AG04450 (cell line): ENCODE results near the gene MOCOS. TPM values are rescaled to one million over a fixed set of nuclear protein-coding genes. Genes with fewer than 3 reads are reported as not detected.
A peak's percentile ranks its signal among the peaks of the same experiment; 100 is the strongest.

ENCODE experiments used
- CTCF ChIA-PET: fragments of 300-600, 350-600 bp; formaldehyde crosslinking; extraction: SDS; loops from one replicate; lab custom pipeline; 2022; ENCODE audit warnings: antibody characterized with exemption, inconsistent platforms; lab: Charles Lee
- POLR2A ChIA-PET: fragments of 350-600 bp; formaldehyde crosslinking; extraction: SDS; loops from one replicate; lab custom pipeline; 2021; ENCODE audit warnings: antibody characterized with exemption, inconsistent platforms; lab: Yijun Ruan, JAX
- DNase-seq: peaks from one replicate; pipeline ENCODE4 v3.0.0-alpha.2; 2011; ENCODE audit warnings: low read depth, low spot score
- H3K27ac ChIP-seq: one replicate; pipeline ENCODE4 v1.5.1; 2012; ENCODE audit warnings: low read depth, low read length, control low read depth
- H3K27me3 ChIP-seq: one replicate; pipeline ENCODE4 v1.6.0; 2012; ENCODE audit warnings: low read length; ENCODE audit not compliant: control insufficient read depth, insufficient read depth
- H3K4me3 ChIP-seq: 2 replicates; pipeline ENCODE4 v1.5.1; 2011; ENCODE audit warnings: mild to moderate bottlenecking, low read depth, low read length, control low read depth
- H3K9me3 ChIP-seq: 2 replicates; pipeline ENCODE4 v1.5.1; 2012; ENCODE audit warnings: low read length; ENCODE audit not compliant: control insufficient read depth, insufficient read depth
- polyA plus RNA-seq: library from polyadenylated mRNA; depleted of rRNA; stranded (reverse); fragments of >200 nt; gene quantifications from 2 replicates; pipeline ENCODE4 v1.2.3, GENCODE V29; 2011
- TF ChIP-seq, protein P1 (sequence below): IDR thresholded peaks from 2 replicates; pipeline ENCODE4 v1.5.1; 2011; ENCODE audit warnings: low read depth, low read length, control low read depth, inconsistent platforms

The MOCOS gene
- polyA plus RNA-seq, 1 experiment: 5.1 TPM

DNA sequence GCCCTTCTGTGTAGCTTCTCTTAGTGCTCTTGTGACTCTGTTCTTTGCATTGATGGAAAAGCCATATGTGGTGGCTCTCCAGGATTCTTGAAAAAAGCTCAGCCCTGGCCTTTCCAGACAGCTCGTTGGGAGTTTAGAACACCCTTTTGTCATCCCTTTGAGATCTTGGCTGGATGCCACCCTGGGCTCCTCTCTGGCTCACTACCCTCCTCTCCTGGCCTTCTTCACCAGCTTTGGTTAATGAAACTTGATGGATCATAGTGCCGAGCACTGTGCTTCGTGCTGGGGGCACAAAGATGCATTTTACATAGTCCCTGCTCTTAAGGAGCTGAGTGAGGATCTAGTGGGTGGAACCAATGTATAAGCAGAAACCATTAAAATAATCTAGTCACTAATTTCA is 94.6 kb downstream of the MOCOS start:
- Histone ChIP-seq H3K27ac (no peak overlapping the region), H3K9me3 (no peaks in the 10 kb centered on the region), H3K27me3 (peaks cover 4% of the 10 kb centered on the region), H3K4me3 (no peak overlapping the region)
- TF ChIP-seq, protein P1, sequence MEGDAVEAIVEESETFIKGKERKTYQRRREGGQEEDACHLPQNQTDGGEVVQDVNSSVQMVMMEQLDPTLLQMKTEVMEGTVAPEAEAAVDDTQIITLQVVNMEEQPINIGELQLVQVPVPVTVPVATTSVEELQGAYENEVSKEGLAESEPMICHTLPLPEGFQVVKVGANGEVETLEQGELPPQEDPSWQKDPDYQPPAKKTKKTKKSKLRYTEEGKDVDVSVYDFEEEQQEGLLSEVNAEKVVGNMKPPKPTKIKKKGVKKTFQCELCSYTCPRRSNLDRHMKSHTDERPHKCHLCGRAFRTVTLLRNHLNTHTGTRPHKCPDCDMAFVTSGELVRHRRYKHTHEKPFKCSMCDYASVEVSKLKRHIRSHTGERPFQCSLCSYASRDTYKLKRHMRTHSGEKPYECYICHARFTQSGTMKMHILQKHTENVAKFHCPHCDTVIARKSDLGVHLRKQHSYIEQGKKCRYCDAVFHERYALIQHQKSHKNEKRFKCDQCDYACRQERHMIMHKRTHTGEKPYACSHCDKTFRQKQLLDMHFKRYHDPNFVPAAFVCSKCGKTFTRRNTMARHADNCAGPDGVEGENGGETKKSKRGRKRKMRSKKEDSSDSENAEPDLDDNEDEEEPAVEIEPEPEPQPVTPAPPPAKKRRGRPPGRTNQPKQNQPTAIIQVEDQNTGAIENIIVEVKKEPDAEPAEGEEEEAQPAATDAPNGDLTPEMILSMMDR: no peak
- DNase-seq: no peak
- CTCF ChIA-PET: interaction anchor here (0.6 to 9.5 kb wide), 6 partner anchors 77 to 475 kb away, joined by 3 to 148 read pairs (median 4); no protein-coding TSS in a partner anchor
- POLR2A ChIA-PET: no interaction called here

DNA sequence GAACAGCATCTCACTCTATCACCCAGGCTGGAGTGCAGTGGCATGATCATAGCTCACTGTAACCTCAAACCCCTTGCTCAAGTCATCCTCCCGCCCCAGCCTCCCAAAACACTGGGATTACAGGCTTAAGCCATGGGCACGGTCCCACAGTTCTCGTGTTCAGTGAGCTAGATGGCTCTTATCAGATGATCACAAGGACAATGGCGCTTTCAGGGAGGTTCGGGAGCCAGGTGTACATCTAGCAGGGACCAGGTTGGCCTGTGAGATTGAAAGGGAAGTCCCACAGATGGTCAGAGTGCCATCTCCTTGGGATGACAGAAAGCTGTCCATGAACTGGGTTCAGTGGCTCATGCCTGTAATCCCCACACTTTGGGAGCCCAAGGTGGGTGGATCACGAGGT is 96.2 kb downstream of the MOCOS start:
- POLR2A ChIA-PET: no interaction called here
- Histone ChIP-seq H3K9me3 (peaks cover 5% of the 10 kb centered on the region), H3K4me3 (no peak overlapping the region), H3K27ac (no peak overlapping the region), H3K27me3 (peaks cover 4% of the 10 kb centered on the region)
- CTCF ChIA-PET: interaction anchor here (1.1 to 9.5 kb wide), 15 partner anchors 11 to 527 kb away, joined by 3 to 148 read pairs (median 6); no protein-coding TSS in a partner anchor
- TF ChIP-seq, protein P1: no peak
- DNase-seq: no peak

DNA sequence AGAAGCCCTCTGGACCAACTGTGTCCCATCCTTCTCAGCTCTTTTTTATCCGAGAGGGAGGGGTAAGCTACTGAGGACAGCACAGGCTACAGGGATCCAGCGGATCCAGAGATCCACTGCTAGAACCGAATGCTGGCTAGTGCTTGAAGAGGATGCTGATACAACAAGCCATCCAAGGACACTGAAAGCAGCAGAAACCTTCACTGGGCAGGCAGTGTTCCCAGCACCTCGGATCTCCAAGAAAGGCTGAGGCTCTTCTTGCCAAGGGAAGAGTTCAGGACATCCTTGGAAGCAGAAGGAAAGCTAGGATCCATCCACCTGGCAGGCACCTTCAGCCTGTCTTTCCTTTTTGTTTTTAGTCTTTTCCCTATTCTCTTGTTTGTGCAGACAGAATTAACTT is 97.0 kb downstream of the MOCOS start:
- no peak for DNase-seq
- H3K27me3 ChIP-seq: no peaks in the 10 kb centered on the region
- H3K9me3 ChIP-seq: peaks cover 5% of the 10 kb centered on the region
- ChIA-PET POLR2A (no interaction called here), CTCF (interaction anchor here (0.5 to 9.5 kb wide), 58 partner anchors 9 to 898 kb away, joined by 3 to 148 read pairs (median 4); no protein-coding TSS in a partner anchor)
- H3K4me3 ChIP-seq: no peak overlapping the region
- H3K27ac ChIP-seq: no peak overlapping the region
- TF ChIP-seq, protein P1: no peak

DNA sequence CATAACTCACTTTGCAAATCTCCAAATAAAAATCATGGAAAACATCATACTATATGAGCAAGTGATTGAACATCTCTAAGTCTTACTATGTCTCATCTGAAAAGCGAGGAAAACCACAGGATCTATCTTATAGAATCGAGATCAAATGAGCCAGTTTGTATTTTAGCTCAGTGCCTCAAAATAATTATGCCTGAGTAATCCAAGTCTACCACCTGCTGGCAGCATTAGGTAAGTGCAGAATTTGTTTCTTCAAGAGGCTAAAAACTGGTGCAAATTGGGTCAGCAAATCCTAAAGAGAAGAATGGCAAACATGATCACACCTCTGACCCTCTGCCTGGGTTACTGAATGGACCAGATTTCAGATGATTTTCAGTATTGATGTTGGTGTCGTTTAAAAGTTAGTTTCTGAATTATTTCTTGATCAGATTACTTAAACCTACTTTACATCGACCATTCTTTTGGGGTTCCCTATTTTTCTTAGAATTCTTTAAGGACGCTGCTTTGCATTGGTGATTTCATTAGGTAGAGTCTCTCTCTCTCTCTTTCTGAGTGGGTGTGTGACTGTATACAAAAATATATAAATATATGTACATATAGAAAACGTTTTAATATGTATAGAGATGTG is 97.5 kb downstream of the MOCOS start:
- ChIA-PET POLR2A (no interaction called here), CTCF (interaction anchor here (0.5 to 9.5 kb wide), 59 partner anchors 8 to 898 kb away, joined by 3 to 148 read pairs (median 4); no protein-coding TSS in a partner anchor)
- peaks cover 5% of the 10 kb centered on the region for H3K9me3 ChIP-seq
- DNase-seq: peak; percentile 47
- H3K27me3 ChIP-seq: no peaks in the 10 kb centered on the region
- H3K4me3 ChIP-seq: no peak overlapping the region
- H3K27ac ChIP-seq: no peak overlapping the region
- TF ChIP-seq, protein P1: peak; percentile 91

DNA sequence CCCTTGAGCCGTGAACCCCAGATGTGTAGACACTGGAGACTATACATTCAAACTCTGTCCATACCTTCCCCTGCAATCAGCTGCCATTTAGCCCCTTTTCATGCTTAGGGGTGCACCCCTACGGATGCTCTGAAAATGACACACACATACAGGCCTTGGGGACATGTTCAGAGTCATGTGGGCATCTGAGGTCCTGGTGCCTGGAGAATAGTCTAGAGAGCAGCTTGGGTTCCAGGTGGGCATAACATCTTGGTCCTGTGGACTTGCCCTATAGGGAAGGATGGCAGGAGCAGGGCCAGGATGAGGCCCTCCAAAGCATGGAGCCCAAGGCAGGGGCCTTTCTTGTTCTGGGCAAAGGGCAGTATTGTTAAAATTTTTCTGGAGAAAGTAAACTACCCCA is 100.4 kb downstream of the MOCOS start:
- CTCF ChIA-PET: interaction anchor here (0.6 to 9.5 kb wide), 3 partner anchors 193 to 483 kb away, joined by 5 to 148 read pairs (median 86); no protein-coding TSS in a partner anchor

More for the DNA sequence above, 100.4 kb downstream of the MOCOS start:
- Histone ChIP-seq H3K4me3 (no peak overlapping the region), H3K27ac (no peak overlapping the region), H3K27me3 (no peaks in the 10 kb centered on the region), H3K9me3 (peaks cover 5% of the 10 kb centered on the region)
- TF ChIP-seq, protein P1: no peak
- DNase-seq: no peak
- POLR2A ChIA-PET: no interaction called here
